NAMALWA (cell line): ENCODE measurements around the gene RHD.
A peak's percentile ranks its signal among the peaks of the same experiment; 100 is the strongest.
"Not testable (repeated sequence)": the region's sequence is repeated elsewhere in the genome, so short reads cannot be mapped to it uniquely, and the experiment has no call there.

Experiments used
- DNase-seq: peaks from one replicate; pipeline ENCODE4 v3.0.0-alpha.2; 2015; ENCODE audit warnings: low spot score

Gene RHD

DNA sequence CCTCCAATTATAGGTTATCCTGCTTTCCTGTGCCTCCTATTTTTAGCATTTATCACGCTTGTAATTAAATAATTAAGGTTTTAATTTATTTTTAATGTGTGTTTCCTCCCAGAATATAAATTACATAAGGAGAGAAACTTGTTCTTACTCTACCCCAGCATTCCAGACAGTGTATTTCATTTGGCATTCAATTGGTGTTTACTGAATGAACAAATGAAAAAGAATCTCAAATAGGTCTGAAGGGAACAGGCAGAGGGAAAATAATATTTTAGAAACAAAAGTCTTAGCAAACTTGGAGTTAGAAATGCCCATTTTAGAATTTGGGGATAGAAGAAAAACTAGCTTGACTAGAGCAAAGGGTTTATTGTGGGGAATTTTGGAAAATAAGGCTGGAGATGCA lies 15.1 kb upstream of the RHD start:
- DNase-seq = no peak

DNA sequence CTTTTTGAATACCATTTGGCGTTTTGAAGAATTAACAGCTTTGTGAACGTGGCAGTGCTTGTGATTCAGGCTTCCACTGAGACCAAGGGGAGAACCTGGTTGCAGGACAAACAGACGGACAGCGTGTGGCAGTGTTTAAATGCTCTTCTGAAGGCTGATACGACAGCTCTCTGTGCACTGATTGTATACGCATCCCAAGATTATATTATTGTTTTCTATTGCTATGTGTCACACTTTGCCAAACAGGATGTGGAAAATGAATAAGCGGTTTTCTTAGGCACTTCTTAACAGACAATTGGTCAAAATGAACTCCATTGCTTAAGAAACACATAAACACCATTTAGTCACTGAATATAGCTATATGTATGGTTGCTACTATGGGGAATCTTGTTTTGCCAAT lies 12.5 kb upstream of the RHD start:
- peak; percentile 38 for DNase-seq

DNA sequence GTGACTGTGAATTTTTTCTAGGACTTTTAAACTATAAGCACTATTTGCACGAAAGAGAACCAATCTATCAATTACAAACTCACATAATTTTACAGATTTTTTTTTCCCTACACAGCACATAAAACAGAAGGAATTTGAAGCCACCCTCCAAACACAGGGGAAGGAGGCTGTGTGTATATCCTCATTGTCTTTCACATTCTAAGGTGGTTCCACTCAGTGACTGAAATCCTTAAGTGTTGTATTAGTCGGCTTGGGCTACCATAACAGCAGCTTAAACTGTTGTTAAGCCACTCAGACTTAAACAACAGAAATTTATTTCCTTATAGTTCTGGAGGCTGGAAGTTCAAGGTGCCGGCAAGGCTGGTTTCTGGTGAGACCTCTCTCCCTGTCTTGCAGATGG lies 12.0 kb upstream of the RHD start:
- not testable (repeated sequence) for DNase-seq

DNA sequence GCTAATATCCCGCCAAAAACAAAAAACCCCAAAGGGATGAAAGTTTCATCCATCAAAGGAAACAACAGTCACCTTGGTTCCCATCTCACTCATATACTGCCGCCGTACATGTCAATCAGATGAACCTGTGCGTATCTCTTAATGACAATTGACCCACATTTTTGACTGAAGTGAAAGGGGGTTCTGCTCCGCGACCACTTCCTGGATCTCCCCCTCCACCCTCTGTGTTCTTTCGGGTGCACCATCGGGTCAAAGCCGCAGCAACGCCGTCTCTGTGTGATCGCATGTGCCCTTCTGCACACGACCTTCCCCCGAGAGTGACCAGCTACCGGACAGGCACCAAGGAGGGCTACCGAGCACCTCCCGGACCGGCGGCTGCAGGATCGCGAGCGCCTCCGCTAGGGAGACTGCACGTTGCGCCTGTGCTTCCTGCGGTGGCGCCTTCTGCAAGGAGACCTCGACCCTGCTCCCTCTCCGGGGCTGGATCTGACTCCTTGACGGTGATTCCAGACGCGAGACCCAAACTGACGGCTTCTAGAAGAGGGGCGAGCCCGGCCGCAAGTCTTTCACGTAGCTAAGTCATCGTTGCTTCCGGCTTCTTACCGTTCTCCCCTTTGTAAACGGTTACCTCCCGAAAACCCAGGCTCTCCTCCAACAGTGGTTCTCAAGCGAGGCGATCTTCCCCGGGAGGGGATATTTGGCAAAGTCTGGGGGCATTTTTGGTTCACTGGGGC lies 5.6 kb upstream of the RHD start:
- DNase-seq = peak; percentile 62

DNA sequence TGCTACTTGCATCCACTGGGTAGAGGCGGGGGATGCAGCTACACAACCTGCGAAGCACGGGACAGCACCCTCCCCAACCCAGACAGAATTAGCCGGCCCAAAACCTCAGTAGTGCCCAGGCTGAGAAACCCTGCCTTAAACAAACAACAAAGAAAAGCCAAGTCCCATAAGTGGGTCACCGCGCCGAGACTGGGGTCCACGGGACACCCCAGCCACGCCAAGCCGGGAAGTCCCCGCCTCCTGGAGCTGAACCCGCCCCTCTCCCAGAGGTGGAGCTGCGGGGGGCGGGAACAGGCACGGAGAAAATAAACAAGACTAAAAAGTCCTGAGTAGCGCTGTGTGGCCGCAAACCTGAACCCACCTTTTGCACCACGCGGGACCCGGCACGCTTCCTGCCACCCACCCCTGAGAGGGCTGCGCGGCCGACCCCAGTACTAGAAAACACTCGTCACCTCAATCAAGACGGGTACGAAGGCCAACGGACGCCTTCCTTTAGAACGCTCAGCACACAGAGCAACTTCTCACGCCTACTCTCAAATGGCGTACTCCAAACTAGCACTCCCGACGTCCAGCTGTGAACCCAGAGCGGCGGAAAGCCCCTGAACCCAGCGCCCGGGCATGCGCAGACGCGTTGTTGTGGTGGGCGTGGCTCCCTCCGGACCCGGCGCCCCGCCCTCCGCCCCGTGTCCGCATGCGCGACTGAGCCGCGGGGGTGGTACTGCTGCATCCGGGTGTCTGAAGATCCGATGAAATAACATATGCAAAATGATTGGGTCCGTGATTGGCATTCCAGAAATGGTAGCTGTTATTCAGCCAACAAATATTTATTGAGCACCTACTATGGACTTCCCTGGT lies 4.8 kb upstream of the RHD start:
- peak; percentile 90 for DNase-seq

DNA sequence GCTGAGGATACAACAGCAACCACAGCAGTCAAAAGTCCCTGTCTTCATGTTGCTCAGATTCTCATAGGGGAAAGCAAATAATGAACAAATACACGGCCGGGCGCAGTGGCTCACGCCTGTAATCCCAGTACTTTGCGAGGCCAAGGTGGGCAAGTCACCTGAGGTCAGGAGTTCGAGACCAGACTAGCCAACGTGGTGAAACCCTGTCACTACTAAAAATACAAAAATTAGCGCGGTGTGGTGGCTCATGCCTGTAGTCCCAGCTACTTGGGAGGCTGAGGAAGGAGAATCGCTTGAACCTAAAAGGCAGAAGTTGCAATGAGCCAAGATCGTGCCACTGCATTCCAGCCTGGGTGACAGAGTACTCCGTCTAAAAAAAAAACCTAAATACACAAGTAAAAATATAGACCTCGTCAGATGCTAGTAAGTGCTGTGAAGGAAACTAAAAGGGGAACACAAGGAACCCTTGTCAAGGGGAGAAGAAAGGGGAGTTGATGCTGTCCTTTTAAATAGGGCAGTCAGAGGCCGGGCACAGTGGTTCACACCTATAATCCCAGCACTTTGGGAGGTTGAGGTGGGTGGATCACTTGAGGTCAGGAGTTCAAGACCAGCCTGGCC lies 4.1 kb upstream of the RHD start:
- DNase-seq = not testable (repeated sequence)

DNA sequence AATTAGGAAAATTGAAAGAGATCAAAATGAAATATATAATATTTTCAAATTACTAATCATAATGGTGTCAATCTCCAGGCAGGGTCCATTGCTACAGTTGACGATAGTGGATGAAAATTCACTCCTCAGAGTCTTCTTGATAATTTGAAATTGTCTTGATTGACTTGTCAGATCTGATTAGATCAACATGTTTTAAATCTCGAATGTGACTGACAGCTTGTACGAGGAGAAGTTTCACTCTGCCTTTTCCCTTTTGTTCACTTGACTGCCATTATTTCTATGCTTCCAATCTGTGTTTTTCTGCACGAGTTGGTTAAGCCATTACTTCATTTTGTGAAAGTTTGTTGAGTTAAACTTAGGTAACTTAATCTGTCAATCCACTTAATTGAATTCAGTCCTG lies 3.3 kb downstream of the RHD start:
- not testable (repeated sequence) for DNase-seq

DNA sequence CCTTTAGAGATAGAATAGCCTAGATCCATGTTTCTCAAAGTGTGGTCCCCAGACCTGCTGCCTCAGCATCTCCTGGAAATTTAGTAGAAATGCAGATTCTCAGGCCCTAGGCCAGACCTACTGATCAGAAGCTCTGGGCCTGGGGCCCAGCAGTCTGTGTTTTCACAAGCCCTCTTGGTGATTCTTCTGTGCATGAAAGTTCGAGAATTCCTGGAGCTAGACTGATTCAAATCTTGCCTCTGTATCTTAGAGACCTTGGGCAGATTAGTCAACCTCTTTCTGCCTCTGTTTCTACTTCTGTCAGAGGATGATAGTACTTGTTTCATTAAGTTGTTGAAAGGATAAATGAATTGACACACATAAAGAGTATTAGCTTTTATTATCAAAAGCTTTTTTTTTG lies 5.0 kb downstream of the RHD start:
- not testable (repeated sequence) for DNase-seq

DNA sequence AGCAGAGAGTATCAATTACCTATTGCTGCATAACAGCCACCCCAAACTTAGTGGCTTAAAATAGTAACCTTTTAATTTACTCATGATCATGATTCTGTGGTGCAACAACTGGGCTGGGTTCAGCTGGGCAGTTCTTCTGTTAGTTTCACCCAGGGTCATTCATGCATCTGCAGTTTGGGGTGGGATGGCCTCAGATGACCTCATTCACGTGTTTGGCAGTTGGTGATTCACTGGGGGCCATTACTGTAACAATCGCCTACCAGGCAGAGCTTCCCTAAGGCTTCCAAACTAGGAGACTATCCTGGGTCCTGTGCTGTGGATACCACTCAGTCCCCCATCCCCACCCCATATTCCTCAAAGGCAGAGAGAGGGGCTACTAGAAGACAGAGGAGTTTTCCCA lies 6.0 kb downstream of the RHD start:
- not testable (repeated sequence) for DNase-seq

DNA sequence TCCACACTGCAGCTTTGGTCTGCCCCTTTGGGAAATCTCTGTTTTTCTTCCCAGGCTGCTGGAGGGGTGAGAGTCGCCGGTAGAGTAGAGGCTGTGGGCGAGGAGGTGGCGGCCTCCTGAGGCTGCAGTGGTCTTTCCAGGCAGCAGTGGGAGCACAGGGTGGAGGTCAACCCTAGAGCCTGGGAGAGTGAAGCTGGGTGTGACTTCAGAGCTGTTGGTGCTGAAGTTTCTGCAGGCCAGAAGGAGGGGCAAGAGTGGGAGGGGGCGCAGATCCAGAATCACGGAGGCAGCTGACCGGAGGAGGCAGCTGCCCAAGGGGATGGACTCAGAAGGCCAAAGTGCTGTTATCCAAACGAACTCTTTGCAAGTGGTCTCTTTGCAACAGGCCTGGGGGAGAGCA lies 6.5 kb downstream of the RHD start:
- DNase-seq = not testable (repeated sequence)

DNA sequence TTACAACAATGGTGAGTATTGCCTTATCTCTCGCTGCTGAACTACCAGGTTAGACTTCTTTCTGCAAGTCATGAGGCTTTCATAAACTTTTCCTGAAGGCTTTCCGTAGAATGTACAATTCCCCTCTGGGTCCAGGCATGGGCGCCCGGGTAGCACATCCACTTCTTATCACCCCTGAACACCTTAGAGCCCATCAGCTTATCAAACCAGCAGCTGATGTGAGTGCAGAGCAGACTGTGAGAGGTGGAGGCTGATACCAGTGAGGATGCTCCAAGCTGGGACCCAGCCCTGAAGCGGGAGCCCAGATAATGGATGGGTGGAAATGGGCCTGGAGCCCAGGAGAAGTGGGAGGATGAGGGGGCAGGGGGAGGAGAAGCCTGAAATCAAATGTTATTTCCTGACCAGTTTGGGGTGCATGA lies 7.4 kb downstream of the RHD start:
- not testable (repeated sequence) for DNase-seq

DNA sequence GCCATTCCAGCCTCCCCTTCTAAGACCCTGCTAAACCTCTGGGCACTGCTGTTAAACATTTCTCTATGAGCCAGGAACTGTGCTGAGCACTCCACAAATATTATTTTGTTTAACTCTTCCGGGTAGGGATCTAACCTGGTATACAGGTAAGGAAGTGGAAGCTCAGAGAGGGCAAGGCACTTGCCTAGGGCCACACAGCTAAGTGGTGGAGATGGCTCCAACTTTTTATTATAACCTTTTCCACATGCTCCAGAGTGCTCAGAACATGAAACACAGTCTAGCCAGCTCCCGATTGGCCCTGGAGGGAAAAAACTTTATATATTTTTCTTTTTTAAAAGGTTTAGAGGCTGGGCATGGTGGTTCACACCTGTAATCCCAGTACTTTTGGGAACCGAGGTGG lies 13.6 kb downstream of the RHD start:
- not testable (repeated sequence) for DNase-seq

DNA sequence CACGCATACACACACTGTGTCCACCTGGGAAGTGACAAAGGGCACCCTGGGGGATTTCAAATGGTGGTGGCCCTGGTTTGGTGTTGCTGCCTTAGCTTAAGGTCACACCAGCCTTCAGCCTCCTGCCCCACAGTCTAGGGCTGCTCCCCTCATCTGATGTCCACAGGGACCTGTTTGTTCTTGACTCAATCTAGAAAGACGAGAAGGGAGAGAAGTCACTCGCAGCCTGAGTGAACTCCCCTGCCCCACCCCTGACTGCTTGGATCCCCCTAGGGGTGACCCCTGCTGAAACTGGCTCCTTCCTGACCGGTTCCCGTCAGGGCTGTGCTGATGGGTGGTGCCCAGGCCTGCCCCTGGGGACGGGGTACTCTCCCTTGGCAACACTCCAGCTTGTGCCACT lies 14.9 kb downstream of the RHD start:
- peak; percentile 19 for DNase-seq

DNA sequence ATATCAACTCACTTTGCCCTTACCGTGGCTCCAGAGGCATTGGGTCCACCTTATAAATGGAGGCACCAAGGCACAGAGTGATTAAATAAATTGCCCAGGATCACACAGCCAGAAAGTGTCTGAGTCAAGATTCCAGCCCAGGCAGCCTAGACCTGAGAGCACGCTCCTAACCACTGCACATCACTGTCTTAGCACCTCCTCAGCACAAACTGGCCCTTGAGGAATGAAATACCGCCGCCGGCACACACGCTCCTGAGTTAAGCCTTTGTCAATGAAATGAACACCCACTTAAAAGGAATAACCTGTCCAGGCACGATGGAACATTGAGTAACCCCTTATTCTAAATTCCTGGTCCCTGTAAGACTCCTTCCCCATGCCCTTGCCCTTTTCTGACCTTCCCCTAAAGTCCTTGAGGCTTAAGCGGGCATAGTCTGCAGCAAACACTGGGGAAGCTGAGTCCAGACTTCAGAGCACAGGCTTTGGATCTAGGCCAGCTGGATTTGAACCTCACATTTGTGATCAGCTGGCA lies 16.3 kb downstream of the RHD start:
- not testable (repeated sequence) for DNase-seq

DNA sequence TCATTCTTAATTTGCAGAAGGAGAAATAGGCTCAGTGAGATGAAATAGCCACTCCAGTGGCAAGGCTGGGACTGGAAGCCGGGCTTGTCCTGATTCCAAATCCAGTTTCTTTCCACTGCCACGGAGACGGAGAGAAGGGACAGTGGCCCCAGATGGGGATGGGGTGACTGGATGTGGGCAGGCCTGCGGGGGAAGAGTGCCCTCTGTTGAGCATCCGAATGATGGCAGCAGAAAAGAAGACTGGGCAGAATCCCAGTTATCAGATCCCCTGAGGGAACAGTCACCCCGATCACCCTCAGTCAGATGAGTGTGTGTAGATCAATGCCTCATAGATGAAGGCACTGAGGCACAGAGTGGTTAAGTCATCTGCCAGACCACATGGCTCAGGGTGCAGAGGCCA lies 17.7 kb downstream of the RHD start:
- not testable (repeated sequence) for DNase-seq

DNA sequence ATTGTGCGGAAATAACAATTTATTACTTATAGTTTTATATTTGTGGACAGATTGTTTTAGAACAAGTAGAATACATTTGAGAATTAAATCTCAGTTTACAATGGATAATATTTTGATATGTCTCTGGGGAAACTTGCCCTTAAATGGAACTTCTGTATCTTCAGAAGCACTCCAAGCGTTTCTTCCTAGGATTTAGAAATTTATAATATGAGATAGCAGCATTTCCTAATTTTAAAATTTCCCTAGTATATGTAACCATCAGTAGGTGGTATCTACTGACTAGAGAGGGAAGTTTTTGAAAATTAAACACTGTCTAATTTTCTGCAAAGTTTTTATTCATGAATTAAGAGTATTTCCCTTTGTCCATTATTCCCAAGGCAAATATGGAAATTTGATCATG lies 21.1 kb downstream of the RHD start:
- not testable (repeated sequence) for DNase-seq

DNA sequence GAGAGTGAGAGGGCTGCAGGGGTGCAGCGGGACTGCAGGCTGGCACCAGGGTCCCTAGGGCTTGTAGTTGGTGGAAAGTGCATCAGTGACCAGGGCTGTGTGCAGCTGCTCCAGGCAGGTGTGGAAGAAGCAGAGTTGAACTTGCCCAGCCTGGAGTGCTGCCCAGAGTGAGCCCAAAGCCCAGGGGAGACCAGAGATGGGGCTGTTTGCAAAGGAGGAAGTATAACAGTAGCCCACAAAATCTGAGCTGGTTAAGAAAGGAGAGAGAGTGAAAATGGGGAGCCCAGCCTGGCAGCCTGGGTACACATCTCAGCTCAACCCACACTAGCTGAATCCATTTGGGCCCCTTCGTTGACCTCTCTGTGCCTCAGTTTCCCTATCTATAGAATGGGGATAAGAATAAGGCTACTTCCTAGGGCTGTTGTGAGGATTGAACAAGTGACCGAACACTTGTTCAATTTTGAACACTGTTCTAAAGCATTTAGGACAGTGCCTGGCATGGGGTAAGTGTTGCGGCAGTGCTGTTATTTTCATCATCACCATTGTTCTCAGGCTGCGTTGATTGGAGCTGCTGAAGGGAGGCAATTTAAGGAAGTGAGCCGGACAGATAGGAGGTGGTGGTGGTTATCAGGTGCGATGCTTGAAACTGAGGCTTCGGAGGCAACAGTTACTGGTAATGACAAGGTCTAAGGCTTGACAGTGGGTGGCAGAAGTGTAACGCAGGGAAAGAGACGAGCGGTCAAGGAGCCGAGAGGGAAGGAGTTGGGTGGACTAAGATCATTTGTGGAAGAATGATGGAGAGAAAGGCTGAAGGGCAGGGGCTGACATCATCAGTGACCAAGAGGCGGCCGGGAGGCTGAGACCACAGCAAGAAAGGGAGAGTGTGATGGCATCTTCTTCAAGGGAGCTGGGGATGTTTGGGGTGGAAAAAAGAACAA lies 22.8 kb downstream of the RHD start:
- DNase-seq = not testable (repeated sequence)

DNA sequence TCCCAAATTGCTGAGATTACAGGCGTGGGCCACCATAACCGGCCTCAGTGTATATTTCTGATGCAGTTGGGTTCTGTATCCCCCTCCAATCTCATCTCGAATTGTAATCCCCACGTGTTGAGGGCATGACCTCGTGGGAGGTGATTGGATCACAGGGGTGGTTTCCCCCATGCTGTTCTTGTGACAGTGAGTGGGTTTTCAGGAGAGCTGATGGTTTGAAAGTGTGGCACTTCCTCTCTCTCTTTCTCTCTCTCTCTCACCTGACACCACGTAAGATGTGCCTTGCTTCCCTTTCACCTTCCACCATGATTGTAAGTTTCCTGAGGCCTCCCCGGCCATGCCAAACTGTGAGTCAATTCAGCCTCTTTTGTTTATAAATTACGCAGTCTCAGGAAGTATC lies 24.2 kb downstream of the RHD start:
- not testable (repeated sequence) for DNase-seq

DNA sequence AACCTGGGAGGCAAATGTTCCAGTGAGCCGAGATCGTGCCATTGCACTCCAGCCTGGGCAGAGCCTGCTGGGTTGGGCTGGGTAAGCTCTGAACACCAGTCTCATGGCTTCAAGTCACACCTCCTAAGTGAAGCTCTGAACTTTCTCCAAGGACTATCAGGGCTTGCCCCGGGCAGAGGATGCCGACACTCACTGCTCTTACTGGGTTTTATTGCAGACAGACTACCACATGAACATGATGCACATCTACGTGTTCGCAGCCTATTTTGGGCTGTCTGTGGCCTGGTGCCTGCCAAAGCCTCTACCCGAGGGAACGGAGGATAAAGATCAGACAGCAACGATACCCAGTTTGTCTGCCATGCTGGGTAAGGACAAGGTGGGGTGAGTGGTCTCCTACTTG lies 28.4 kb downstream of the RHD start:
- not testable (repeated sequence) for DNase-seq

DNA sequence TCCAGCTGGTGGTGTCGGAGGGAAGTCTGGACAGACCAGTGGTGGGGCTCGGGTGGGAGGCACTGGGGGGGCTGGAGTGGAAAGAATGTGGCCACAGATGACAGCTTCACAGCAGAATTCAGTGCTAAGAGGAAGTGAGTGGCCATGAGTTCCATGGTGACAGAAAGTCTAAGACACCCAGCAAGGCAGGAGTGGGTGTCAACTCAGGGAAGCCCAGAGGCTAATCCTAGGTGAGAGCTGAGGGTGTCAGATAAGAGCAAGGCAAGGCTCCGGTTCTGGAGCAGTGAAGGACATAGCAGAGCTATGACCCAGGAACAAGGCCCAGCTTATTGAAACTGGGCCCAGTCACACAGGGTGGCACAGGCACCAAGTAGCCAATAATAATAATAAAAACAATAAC lies 30.0 kb downstream of the RHD start:
- DNase-seq = not testable (repeated sequence)

DNA sequence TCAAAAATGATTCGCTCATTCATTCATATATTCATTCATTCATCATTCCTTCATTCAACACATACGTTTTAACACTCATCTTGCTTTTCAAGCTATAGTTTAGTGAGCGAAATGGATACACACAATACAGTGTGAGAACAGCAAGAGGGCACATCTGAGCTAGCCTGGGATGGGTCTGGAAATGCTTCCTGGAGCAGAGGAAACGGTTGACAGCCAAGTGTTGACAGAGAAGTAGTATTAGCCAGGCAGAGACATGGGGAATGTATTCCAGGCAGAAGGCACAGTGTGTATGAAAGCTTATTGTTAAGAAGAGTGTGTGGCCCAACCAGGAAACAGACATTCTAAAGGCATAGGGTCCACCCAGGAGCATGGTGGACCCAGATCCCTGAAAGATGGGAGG lies 32.6 kb downstream of the RHD start:
- not testable (repeated sequence) for DNase-seq
